HPDE6-E6E7 (cell line): Measurements from ENCODE around the gene ANKRD27.
A peak's percentile ranks its signal among the peaks of the same experiment; 100 is the strongest.
"Not testable (repeated sequence)": the region's sequence is repeated elsewhere in the genome, so short reads cannot be mapped to it uniquely, and the experiment has no call there.

Source experiments
- DNase-seq: peaks from one replicate; pipeline ENCODE4 v3.0.0; 2011; ENCODE audit warnings: missing footprints; ENCODE audit errors: extremely low spot score

ANKRD27 gene

DNA sequence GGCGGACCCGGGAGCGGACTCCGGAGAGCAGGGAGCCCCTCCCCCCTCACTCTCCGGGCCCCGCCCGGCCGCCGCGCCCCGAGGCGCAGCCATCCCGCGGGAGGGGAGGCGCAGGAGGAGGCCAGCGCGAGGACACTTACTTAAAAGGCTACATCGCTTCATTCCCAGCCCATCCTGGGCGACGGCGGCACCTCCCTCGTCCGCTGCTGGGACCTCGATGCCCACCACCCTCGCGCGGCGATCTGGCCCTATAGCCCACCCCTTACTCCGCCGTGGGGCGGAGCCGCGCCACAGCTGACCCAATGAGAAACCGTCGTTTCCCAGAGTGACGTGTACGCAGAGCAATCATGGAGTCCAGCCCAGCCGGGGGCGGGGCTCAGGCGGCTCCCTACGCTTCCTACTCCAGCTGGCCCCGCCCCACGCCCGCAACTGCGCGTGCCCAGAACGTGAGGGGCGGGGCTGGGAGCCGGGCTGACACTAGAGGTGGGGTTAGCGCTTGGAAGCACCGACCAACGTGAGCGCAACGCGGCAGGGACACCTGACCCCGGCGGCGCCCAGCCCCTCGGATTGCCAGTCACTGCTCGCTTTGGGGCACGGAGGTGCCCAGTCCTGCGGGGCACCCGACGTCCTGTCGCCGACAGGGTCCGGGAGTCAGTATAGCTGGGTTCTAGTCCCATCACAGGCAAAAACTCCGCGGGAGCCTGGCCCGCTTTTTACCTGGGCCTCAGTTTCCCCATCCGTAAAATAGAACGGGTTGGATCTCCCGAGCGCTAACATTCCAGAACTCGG lies at the start of gene ANKRD27:
Gene ANKRD27 (minus strand): TSS at position 250 of the 789 bp plus-strand sequence. CDS start 16,165 bp downstream, outside the sequence.
- peak; percentile 95 for DNase-seq

DNA sequence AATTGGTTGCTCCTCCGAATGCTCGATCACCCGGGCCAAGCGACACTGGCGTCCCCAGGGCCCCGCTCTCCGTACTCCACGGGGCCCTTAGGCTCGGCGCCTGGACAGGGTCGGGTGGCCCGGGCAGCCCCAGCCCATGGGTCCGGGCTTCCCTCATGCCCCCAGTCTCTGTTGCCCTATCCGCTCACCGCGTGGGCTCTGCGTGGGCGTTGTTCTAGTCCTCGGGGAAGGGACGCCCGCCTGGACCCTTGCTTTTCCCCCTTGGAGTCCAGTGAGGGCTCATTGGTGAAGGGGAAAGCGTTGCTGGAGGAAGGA lies 45.9 kb upstream of the ANKRD27 start:
- no peak for DNase-seq

DNA sequence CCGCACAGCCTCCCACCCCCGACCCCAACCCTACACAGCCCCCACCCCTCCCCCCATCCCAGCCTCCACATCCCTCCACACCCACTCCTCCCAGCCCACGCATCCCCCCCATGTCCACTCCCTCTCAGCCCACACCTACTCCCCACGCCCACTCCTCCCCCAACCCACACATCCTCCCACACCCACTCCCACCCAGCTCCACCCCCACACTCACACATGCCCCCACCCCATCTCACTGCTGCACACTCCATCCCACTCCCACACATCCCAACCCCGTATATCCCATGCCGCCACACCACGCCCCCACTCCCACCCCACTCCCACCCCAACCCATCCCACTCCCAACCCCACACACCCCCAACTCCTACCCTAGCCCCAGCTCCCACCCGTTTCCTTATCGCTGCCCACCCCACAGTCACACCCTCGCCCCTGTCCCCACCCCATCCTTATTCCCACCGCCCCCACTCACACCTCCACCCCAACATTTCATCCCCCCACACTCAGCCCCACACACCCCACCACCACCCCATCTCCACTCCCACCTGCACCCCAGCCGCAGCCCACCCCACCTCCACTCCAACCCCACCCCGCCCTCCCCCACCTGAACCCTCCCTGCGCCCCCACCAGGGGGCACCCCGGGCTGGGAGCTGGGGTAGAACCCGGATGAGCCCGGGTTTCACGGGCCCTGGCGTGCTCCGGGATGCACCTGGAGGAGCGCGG lies 45.4 kb upstream of the ANKRD27 start:
- no peak for DNase-seq

DNA sequence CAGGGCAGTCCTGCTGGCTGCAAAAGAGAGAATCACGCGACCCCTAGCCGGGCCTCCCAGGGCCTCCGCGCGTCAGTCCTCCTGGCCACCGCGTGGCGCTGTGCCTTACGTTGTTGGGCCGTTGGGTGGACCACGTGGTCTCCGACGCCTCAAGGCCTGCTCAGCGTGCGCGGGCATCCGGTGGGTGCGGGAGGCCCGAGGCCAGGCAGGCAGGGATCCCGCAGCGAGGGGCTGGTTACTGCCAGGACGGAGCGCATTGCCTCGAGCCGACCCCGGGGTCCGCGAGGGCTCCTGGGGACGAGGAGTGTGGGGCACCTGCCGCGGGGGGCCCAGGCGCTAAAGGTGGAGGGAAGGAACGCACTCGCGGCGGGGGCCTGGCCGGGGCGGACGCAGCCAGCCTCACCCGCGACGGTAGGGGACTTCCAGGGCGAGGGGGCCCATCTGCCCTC lies 44.7 kb upstream of the ANKRD27 start, which contains the start of gene TDRD12:
Gene TDRD12 (plus strand): TSS at position 157 of the 449 bp plus-strand sequence. CDS start 306 bp downstream, outside the sequence.
- no peak for DNase-seq

DNA sequence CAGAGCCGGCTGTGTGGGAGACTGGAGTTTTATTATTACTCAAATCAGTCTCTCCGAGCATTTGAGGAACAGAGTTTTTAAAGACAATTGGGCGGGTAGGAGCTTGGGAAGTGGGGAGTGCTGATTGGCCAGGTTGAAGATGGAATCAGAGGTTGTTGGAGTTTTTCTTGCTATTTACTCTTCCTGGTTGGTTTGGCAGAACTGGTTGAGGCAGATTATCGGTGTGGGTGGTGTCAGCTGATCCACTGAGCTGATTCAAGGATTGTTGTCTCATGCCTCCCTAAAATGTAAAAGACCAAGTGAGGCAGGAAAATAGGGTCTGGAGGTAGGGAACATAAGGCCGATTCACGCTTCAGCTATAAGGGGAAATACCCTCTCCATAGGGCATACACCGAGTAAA lies 43.3 kb upstream of the ANKRD27 start:
- DNase-seq: peak; percentile 22

DNA sequence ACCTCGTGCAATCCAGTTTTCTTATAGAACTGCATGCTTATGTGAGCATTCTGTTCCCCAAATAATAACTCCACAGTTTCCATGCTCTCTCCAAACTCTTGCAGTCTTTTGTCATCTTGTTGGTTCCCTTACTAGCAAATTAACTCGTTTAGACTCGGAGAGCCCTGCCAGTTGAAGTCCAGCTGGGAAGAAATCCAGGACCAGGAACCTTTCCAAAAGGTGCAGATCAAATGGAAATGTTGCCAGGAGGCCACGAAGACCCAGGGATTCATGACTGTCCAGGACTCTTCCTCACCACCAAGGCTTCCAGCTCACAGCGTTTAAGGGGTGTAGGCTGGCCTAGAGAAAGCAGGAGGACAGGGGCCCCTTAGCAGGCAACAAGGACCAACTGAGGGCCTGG lies 42.5 kb upstream of the ANKRD27 start:
- DNase-seq: no peak

DNA sequence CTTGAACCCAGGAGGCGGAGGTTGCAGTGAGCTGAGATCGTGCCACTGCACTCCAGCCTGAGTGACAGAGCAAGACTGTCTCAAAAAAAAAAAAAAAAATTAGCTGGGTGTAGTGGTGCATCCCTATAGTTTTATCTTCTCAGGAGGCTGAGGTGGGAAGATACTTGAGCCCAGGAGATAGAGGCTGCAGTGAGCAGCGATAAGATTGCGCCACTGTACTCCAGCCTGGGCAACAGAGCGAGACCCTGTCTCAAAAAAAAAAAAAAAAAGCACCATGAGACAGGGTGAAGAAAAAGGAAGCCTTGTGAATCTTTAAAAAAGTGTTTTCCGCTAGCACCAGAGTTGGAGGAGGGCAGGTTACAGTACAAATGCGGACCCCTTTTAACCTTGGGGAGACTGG lies 41.2 kb upstream of the ANKRD27 start:
- DNase-seq: not testable (repeated sequence)

DNA sequence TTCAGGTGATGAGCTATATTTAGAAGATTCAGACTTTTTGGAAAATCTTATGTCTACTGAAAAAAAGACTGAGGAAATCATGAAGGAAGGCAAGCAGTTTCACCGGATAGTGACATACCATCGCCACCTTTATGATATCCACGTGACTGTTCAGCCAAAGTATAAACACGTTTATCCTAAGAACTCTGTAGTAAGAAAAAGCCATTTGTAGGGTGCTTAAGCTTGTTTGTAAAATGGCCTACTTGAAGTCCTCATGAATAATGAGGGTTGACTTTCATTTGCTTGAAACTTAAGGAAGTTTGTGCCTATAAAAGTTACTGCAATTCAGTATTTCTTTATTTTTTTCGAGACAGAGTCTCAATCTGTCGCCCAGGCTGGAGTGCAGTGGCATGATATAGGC lies 36.8 kb upstream of the ANKRD27 start:
- DNase-seq: no peak

DNA sequence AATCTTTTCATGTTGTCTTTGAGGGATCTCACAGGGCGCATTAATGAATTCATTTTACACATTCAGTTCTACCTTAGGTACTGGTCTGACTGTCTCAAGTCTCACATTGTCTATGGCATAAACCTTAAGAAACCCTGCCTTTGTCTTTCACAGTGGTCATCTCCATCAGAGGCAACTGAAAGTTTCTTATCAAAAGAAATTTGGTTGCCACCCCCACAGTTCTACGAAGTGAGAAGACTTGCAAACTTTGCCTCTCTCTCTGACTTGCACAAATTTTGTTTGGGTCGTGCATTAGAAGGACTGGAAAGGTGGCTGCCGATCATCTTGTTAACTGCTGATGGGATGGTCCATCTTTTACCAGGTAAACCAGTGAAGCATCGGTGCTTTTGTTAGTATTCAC lies 34.1 kb upstream of the ANKRD27 start:
- DNase-seq: no peak

DNA sequence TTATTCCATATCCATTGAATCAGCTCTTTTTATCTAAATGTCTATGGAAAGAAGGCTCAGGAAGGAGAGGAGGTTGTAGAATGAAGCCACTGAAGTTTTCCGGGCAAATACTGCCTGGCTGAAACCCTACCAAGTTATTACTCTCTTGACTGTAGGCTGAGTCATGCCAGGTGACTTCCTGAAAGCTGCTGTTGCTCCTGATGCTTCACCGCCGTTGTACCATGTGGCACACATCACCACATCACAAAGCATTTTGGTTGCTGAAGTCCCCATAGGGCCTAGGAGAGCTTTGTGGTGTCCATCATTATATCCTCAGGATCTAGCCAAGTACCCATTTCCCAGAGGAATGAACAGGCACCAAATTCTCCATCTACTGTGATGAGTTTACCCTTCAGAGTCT lies 33.5 kb upstream of the ANKRD27 start:
- no peak for DNase-seq

DNA sequence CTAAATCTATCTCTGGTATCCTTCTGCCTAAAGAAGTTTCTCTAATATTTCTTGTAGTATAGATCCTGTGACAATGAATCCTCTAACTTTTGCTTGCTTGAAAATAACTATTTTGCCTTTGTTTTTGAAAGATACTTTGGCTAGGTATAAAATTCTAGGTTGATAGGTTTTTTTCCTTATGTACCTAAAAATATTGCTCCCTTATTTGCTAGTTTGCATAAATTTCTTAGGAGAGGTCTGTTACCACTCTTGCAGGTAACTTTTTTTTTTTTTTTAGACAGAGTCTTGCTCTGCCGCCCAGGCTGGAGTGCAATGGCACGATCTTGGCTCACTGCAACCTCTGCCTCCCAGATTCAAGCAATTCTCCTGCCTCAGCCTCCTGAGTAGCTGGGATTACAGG lies 29.0 kb upstream of the ANKRD27 start:
- not testable (repeated sequence) for DNase-seq

DNA sequence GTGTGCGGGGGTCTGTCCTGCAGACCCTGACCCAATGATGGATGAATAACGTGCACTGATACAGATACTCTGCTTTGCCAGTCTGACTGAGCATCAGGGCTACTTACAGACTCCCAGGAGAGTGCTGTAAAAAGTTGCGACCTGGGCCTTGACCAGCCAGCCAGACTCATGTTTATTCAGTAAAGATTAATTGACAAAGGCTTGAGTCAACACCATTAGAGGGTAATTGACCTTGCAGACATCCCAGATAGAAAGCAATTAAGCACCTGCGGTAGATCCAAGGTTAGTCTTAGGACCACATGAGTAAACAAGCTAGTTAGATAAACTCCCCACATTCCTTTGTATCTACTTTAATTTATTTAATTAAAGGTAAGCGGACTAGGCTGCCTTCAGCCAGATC lies 27.0 kb upstream of the ANKRD27 start:
- DNase-seq: no peak

DNA sequence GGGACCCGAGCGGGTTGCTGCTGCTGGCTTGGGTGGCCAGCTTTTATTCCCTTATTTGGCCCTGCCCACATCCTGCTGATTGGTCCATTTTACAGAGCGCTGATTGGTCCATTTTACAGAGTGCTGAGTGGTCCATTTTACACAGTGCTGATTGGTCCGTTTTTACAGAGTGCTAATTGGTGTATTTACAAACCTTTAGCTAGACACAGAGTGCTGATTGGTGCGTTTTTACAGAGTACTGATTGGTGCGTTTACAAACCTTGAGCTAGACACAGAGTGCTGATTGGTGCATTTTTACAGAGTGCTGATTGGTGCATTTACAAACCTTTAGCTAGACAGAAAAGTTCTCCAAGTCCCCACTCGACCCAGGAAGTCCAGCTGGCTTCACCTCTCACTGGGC lies 25.1 kb upstream of the ANKRD27 start:
- DNase-seq: not testable (repeated sequence)

DNA sequence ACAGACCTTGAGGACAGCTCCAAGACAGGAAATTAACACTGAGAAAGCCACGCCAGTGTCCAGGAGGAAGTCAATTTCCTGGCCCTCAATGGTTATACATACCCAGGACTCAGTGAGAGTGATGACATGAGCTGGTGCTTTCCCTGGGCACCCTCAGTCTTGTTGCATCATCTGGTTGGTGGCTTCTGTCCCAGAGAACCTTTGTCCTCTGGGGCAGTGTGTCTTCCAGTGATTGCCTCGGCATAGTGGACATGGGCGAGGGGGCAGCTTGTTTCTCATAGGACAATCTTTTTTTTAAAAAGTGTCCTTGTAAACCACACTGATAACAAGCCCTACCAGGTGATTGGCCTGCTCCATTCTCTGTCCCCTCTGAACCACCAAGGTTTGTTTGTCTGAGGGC lies 21.8 kb upstream of the ANKRD27 start:
- not testable (repeated sequence) for DNase-seq

DNA sequence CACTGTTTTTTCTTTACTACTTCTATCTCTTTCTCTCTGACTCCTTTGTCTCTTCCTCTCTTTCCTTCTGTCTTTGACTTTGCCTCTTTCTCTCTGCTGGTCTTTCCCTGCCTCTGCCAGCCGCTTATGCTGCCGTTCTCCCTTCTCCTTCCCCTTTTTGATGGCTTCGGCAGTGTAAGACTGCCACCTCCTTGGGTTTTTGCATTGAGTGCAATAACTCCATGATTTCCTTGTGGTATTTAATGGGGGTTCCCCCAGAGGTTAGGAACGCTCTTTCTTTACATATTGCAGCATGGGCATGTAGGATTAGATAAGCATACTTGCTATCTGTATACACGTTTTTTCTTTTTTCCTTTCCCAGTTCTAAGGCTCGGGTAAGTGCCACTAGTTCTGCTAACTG lies 20.5 kb upstream of the ANKRD27 start:
- DNase-seq: not testable (repeated sequence)

DNA sequence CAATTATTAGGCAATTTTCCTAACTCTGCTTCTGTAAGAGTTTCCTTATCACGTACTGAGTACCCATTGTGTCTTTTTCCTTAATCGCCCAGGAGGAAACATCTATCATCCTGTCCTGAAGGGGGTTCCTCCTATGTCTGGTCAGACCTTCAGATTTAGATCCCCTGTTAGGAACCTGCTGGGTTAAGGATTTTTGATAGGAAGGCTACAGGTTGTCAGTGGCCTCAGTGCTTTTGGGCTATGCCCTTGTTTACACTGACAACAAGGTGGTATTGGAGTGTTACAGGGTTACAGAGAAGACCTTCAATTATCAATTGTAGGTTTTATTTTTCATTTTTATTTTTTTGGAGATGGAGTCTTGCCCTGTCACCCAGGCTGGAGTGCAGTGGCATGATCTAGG lies 19.9 kb upstream of the ANKRD27 start:
- DNase-seq: not testable (repeated sequence)

DNA sequence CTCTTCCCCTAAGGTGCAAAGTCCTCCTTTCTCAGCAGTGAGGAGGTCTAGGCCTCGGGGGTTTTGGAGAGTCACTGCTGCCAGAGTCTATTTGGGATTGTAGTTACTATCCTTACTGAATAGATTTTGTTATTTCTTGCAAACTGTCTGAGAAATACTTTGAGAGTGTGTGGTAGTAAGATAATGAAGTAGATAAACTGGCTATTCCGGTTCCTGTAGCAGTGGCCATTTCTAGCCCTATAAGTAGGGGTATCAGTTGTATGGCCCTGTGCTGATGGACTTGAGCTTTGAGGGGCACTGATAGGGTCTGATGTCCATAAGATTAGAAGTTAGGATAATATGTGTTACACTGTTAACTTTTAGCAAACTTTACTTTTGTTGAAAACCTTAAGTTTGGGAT lies 19.3 kb upstream of the ANKRD27 start:
- not testable (repeated sequence) for DNase-seq

DNA sequence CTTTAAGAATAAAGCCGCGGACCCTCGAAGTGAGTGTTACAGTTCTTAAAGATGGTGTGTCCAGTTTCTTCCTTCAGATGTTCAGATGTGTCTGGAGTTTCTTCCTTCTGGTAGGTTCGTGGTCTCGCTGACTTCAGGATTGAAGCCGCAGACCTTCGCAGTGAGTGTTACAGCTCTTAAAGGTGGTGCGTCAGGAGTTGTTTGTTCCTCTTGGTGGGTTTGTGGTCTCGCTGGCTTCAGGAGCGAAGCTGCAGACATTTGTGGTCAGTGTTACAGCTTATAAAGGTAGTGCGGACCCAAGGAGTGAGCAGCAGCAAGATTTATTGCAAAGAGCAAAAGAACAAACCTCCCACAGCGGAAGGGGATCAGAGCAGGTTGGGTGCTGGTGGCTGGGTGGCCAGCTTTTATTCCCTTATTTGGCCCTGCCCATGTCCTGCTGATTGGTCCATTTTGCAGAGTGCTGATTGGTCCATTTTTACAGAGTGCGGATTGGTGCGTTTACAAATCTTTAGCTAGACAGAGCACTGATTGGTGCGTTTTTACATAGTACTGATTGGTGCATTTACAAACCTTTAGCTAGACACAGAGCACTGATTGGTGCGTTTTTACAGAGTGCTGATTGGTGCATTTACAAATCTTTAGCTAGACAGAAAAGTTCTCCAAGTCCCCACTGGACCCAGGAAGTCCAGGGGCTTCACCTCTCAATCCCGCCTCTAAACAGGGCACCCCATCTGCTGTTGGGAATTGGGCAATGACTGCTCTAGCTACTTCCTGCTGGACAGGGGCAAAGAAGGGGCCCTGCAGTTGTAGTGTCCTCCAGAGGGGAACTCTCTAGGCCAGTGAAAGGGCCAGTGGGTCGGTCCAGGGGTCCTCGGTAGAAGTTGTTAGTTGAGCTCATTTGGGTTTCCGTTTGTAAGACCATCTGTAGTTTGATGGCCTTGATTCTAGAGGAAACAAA lies 18.4 kb upstream of the ANKRD27 start:
- not testable (repeated sequence) for DNase-seq

DNA sequence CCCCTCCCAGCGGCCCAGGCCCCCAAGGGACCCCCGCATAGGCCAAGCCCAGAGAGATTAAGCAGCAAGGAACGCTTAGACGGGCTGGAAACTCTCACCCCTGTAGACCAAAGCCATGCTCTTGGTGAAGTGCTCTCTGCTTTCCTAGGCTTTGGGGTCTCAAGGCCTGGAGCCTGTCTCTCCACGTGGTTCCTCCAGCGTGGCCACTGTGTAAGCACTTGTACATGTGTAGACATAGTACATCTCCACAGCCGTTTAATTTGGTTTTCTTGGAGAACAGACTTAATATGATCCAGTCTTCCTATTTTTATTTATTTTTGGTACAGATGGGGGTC lies 17.7 kb upstream of the ANKRD27 start:
- DNase-seq: no peak

DNA sequence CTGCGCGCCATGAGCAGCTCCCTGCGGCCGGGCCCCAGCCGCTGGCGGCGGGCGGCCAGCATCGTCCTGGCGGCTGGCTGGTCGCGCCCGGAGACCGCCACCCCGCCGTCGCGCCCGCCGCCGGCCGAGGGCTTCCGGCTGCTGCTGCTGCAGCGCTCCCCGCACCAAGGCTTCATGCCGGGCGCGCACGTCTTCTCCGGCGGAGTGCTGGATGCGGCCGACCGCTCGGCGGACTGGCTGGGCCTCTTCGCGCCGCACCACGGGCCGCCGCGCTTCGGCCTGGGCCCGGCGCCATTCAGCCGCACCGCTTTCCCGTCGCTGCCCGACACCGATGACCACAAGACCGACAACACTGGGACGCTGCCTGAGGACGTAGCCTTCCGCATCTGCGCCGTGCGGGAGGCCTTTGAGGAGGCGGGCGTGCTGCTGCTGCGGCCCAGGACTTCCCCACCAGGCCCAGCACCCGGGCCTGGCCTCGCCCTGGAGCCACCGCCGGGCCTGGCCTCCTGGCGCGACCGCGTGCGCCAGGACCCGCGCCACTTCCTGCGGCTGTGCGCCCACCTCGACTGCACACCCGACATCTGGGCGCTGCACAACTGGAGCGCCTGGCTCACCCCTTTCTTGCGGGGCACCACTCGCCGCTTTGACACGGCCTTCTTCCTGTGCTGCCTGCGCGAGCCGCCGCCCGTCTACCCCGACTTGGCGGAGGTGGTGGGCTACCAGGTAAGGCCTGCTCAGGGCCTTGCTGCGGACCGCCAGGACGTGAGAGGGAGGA lies 17.2 kb upstream of the ANKRD27 start:
- DNase-seq: no peak

DNA sequence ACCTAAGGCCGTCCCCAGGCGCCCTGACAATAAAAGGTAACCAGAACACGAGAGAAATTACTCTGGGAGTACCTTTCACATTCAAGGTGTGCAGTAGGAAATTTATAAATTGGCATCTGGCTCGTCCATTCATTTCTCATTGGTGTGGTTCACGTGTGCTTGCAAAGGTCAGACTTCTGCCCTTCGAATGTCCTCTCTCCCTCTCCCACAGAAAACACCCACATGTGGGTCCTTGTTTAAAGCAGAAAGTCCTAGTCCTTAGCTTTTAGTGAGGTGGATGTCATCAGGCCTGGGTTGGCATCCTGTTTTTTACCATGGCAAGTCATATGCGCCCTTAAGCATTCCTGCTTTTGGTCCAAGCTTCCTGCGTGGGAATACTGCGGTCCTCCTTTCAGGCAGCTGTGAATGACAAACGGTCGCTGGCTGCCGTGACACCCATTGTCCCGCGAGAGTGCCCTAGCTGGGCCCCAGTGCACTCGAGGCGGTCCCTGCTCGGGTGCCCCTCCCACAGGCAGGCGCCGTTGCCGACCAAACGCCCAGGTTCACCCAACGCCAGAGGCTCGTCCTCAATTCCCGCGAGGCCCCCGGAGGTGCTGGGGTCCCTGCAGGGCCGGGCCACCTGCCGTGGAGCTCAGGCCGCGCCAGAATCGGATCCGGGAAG lies 16.4 kb upstream of the ANKRD27 start, which contains the start of gene NUDT19:
Gene NUDT19 (plus strand): TSS at position 531 of the 661 bp plus-strand sequence. CDS start 140 bp downstream, outside the sequence.
- peak; percentile 80 for DNase-seq
